ENCODE measurements around the gene MPC1L. TPM values are rescaled to one million over a fixed set of nuclear protein-coding genes. Genes with fewer than 3 reads are reported as not detected.
"Not testable (repeated sequence)": the region's sequence is repeated elsewhere in the genome, so short reads cannot be mapped to it uniquely, and the experiment has no call there.

The MPC1L gene
- total RNA-seq, 1 donor from 2014 or later: not detected

DNA sequence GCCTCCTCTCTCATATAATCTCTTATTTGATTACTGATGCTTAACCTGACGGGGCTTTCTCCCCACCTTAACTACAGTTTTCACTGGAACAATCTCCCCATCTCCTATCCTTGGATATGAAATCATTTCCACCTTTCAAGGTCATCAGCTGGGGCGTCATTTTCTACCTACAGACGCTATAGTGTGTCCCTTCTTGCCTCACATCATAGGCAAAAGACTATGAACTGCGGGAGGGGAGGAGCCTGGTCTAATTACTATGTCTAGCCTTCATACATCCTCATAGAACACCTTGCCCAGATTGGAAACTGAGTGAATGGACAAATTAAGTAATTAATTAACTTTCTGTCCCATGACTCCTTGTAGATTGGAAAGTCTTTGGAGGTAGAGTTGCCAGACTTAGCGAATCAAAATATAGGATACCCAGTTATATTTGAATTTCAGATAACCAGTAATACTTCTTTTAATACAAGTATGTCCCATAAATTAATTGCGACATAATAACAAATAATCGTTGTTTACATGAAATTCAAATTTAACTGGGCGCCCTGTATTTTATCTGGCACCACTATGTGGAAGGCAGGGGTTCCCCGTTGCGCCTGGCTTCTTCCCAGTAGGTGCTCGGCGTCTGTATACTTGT is 43.2 kb upstream of the MPC1L start:
- no peaks in the 10 kb centered on the region for H3K27me3 Mint-ChIP-seq (ENCODE audit: low read depth)
- TF ChIP-seq, protein P1, sequence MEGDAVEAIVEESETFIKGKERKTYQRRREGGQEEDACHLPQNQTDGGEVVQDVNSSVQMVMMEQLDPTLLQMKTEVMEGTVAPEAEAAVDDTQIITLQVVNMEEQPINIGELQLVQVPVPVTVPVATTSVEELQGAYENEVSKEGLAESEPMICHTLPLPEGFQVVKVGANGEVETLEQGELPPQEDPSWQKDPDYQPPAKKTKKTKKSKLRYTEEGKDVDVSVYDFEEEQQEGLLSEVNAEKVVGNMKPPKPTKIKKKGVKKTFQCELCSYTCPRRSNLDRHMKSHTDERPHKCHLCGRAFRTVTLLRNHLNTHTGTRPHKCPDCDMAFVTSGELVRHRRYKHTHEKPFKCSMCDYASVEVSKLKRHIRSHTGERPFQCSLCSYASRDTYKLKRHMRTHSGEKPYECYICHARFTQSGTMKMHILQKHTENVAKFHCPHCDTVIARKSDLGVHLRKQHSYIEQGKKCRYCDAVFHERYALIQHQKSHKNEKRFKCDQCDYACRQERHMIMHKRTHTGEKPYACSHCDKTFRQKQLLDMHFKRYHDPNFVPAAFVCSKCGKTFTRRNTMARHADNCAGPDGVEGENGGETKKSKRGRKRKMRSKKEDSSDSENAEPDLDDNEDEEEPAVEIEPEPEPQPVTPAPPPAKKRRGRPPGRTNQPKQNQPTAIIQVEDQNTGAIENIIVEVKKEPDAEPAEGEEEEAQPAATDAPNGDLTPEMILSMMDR (IDR thresholded peaks at IDR 0.05; ENCODE audit: unreplicated experiment): no peak
- peak overlapping the region; percentile 91 for H3K4me3 Mint-ChIP-seq

DNA sequence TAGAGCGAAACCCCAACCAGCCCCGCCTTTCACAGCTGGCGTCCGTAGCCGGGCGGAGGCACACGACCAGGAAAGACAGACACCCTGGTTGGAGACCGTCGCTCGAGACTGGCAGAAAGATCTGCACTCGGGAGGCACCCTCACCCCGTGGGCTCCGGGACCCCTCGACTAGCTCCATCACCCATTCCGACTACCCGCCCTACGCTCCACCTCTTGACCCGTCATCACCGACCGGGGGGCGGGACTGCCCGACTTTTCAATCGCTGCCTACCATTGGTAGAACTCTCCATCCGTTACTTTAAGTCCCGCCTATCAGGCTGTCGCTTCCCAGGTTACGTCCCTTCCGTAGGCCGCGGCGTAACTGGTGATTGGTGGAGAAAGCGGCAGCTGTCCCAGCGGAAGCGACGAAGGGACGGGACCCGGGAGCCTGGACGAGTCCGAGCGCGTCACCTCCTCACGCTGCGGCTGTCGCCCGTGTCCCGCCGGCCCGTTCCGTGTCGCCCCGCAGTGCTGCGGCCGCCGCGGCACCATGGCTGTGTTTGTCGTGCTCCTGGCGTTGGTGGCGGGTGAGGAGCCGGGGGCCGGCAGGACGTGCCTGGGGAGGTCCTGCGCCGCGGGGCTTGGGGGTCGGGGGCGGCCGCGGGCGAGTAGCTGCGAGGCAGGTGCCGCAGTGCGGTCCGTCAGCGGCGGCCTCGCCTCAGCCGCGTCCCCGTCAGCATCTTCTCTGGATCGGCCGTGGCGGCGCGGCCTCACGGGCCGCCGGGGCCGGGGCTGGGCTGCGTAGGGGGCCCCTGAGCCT is 42.5 kb upstream of the MPC1L start, which contains the start of gene ATP6AP2:
Gene ATP6AP2 (plus strand): TSS at position 434 of the 799 bp plus-strand sequence. CDS start 96 bp downstream, at position 530.
- Mint-ChIP-seq H3K4me1 (peaks cover 9% of the 10 kb centered on the region), H3K27ac (peak within 1 kb of the TSS; percentile 93), H3K27me3 (ENCODE audit: low read depth) (no peaks in the 10 kb centered on the region), H3K36me3 (no peaks in the 10 kb centered on the region), H3K9me3 (peaks cover 19% of the 10 kb centered on the region), H3K4me3 (peak within 1 kb of the TSS; percentile 91)
- TF ChIP-seq, protein P1 (IDR thresholded peaks at IDR 0.05; ENCODE audit: unreplicated experiment): no peak
- DNase-seq (ENCODE audit: low spot score in 2 of 2, unreplicated experiment in 2 of 2): peak; percentile 65 to 82

More for the DNA sequence above, 43.2 kb upstream of the MPC1L start:
- H3K36me3 Mint-ChIP-seq: no peaks in the 10 kb centered on the region
- peaks cover 9% of the 10 kb centered on the region for H3K4me1 Mint-ChIP-seq
- no peak for DNase-seq (ENCODE audit: low spot score in 2 of 2, unreplicated experiment in 2 of 2)
- peaks cover 16% of the 10 kb centered on the region for H3K9me3 Mint-ChIP-seq
- peak overlapping the region; percentile 93 for H3K27ac Mint-ChIP-seq

DNA sequence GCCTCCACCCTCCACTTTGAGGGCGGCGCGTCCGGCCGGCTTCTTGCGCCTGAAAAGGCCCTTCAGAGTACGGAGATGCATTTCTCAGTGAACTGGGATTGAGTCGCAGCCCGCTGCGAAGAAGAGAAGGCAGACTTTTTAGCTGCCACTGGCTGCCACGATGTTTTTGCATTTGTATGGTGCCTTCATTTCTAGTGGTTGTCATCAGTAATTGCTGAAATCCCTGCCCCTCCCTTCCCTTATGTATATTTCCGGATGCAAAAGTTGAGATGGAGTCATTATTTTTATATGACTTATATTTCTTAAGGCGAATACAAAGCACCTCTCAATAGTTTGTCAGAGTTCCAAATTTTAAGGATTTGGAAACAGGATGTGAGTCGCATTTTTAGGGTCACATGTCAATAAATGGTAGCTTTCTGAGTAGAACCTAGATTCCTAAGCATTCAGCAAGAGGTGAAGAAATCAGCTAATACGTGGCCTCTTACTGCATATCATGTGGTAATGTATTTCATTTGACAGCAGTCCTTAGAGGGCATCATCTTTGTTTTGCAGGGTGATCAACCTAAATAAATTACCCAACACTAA is 41.8 kb upstream of the MPC1L start:
- Mint-ChIP-seq H3K27me3 (ENCODE audit: low read depth) (no peaks in the 10 kb centered on the region), H3K4me3 (peak overlapping the region; percentile 61), H3K9me3 (peaks cover 26% of the 10 kb centered on the region), H3K4me1 (peaks cover 9% of the 10 kb centered on the region), H3K27ac (peak overlapping the region; percentile 56), H3K36me3 (no peaks in the 10 kb centered on the region)
- no peak for DNase-seq (ENCODE audit: low spot score in 2 of 2, unreplicated experiment in 2 of 2)
- TF ChIP-seq, protein P1 (IDR thresholded peaks at IDR 0.05; ENCODE audit: unreplicated experiment): no peak

DNA sequence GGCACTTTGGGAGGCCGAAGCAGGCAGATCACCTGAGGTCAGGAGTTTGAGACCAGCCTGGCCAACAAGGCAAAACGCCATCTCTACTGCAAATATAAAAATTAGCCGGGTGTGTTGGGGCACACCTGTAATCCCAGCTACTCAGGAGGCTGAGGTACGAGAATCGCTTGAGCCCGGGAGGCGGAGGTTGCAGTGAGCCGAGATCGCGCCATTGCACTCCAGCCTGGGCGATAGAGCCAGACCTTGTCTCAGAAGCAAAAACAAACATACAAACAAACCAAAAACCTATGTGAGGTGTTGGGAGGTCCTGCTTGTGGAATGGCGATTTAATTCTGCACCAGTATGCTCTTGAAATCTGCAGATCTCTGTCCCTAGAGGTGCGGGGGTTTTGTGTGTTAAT is 41.0 kb upstream of the MPC1L start:
- H3K27ac Mint-ChIP-seq; DNase-seq (ENCODE audit: low spot score in 2 of 2, unreplicated experiment in 2 of 2); H3K36me3 Mint-ChIP-seq; H3K4me1 Mint-ChIP-seq; H3K27me3 Mint-ChIP-seq (ENCODE audit: low read depth): not testable (repeated sequence)
- peaks cover 26% of the 10 kb centered on the region for H3K9me3 Mint-ChIP-seq
- peak overlapping the region; percentile 61 for H3K4me3 Mint-ChIP-seq

DNA sequence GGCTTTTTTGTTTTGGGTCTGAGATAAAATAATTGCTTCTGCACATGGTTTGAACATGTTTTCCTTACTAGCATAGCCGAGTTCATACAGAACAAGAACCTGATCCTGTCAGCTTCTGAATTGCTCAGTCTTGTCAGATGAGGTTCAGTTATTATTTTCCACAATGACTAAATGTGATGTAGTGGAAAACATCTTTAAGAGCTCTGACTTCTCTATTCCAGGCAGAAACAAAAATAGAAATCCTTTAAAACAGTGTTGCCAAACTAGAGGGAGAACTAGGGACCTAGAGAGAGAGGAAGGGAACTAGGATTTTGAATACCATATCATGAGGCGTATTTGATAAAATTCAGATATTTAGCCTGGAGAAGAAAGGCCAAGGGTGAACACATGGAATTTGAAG is 40.4 kb upstream of the MPC1L start:
- TF ChIP-seq, protein P1 (IDR thresholded peaks at IDR 0.05; ENCODE audit: unreplicated experiment): no peak
- Mint-ChIP-seq H3K4me1 (peaks cover 10% of the 10 kb centered on the region), H3K9me3 (peaks cover 26% of the 10 kb centered on the region), H3K4me3 (peak overlapping the region; percentile 61), H3K27me3 (ENCODE audit: low read depth) (no peaks in the 10 kb centered on the region), H3K27ac (no peak overlapping the region), H3K36me3 (no peaks in the 10 kb centered on the region)
- no peak for DNase-seq (ENCODE audit: low spot score in 2 of 2, unreplicated experiment in 2 of 2)

DNA sequence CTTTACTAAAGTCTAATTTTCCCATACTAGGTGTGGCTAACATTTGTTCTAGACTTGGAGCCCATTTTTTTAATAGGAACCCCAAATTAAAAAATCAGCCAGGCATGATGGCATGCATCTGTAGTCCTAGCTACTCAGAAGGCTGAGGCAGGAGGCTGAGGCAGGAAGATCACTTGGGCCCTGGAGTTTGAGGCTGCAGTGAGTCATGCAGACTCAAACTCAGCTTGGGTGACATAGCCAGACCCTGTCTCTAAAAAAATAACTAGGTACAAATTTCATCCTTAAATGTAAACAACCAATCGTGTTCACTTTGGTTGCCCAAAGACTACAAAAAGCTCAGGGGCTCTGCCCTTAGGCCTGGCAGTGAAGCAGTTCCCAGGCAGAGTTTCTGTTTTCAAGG is 35.6 kb upstream of the MPC1L start:
- H3K27ac Mint-ChIP-seq; H3K36me3 Mint-ChIP-seq; H3K4me3 Mint-ChIP-seq; DNase-seq (ENCODE audit: low spot score in 2 of 2, unreplicated experiment in 2 of 2); H3K27me3 Mint-ChIP-seq (ENCODE audit: low read depth): not testable (repeated sequence)
- Mint-ChIP-seq H3K4me1 (peaks cover 15% of the 10 kb centered on the region), H3K9me3 (peaks cover 44% of the 10 kb centered on the region)

DNA sequence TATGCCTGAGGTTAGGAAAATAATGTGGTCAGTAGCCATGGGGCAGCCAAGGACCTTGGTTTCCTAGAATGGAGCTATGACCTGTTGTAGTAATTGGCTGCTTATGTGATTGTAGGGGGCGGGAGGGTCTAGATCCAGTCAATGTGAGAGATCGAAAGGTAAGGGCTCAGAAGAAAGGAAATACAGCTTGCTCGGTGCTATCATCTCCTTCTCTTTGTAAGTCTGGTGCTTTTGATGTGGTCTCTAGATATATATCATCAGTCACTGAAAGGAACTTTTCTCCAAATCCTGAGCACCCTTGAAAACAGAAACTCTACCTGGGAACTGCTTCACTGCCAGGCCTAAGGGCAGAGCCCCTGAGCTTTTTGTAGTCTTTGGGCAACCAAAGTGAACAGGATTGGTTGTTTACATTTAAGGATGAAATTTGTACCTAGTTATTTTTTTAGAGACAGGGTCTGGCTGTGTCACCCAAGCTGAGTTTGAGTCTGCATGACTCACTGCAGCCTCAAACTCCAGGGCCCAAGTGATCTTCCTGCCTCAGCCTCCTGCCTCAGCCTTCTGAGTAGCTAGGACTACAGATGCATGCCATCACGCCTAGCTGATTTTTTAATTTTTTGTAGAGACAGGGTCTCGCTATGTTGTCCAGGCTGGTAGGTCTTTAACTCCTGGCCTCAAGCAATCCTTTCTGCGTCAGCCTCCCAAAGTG is 33.5 kb upstream of the MPC1L start:
- not testable (repeated sequence) for H3K27me3 Mint-ChIP-seq (ENCODE audit: low read depth); H3K4me3 Mint-ChIP-seq; DNase-seq (ENCODE audit: low spot score in 2 of 2, unreplicated experiment in 2 of 2); H3K27ac Mint-ChIP-seq
- Mint-ChIP-seq H3K4me1 (peaks cover 14% of the 10 kb centered on the region), H3K9me3 (peaks cover 39% of the 10 kb centered on the region), H3K36me3 (peaks cover 19% of the 10 kb centered on the region)
